ACHN (cell line): ENCODE results near the gene MLNR.

Experiments
- DNase-seq: peaks from one replicate; pipeline ENCODE4 v3.0.0-alpha.2; 2015
- in situ Hi-C: cut with HindIII; loops from 2 replicates; pipeline ENCODE4 v1.10.0; 2017; ENCODE audit warnings: low sequenced_read_pairs, low pct_ligation_motif_present, low pct_unique_long_range_greater_than_20kb

The MLNR gene

DNA sequence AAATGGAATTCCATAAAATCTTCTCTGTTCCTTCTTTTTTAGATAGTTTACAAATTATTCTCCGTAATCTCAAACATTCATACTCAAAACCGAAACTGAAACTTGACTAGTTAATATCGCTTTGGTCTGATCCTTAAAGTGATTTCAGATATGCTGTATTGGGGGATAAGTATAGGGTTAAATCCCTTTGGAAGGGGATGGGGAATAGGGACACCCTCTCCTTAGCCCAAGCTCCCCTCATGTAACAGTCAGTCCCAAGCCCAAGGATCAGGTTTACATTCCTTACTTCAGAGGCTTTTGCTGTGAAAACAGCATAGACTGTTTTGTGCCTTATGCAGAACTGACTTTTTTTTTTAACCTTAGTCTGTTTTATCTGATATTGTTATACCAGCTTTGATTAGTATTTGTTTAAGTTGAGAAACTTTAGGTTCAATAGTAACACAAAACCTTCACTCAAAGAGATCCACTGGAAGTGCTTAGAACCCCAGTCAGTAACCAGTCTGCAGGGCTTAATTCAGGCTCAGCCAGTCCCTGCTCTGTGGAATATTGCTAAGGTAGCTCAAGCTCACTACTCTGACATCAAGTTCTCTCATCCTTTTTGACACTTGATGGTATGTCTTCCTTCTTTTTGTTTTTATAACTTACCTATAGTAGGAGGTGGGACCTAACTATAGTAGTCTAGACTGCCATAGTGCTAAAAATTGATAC, 38.1 kb downstream of the MLNR start:
- no peak for DNase-seq

DNA sequence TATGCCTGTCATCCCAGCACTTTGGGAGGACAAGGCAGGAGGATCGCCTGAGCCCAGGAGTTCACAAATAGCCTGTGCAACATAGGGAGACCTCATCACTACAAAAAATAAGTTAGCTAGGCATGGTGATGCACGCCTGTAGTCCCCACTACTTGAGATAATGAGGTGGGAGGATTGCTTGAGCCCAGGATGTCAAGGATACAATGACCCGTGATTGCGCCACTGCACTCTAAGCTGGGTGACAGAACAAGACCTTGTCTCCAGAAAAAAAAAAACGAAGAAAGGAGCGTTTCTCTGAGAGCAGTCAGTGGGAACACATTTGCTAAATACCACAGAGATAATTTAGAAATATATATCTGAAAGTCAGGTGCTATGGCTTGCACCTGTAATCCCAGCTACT, 39.4 kb downstream of the MLNR start:
- no peak for DNase-seq
- in situ Hi-C loops, result no loop called here

More for the DNA sequence above, 38.1 kb downstream of the MLNR start:
- in situ Hi-C loops, result no loop called here

DNA sequence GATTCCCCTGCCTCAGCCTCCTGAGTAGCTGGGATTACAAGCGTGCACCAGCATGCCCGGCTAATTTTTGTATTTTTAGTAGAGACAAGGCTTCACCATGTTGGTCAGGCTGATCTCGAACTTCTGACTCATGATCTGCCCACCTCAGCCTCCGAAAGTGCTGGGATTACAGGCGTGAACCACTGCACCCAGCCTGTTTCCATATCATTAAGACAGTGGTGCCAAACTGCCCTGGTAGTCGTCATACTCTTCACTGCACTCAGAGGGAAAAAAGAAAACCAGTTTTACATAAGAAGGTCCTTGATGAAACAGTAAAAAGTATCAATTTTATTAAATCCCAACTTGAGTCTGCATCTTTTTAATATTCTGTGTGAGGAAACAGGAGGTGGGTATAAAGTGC, 42.5 kb downstream of the MLNR start:
- no peak for DNase-seq
- in situ Hi-C loops, result no loop called here

DNA sequence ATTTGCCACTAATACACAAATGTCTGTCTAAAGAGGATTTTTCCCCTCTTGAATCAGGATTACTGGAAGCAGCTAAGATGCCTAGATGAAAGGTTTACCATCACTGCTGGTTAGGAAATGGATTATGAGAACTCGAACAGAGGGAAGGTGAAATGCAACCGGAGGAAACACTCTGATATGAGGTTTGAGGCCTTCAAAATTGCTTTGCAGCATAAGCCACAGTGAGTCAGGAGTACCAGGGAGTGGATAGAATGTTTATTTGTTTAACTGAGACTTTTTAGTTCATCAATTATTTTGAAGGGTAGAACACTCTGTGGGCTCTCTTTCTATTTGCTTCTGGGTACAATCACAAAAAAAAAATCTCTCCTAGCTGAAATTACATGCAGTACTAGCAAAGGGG, 45.7 kb downstream of the MLNR start:
- in situ Hi-C loops, result no loop called here
- DNase-seq, result no peak

- no peak for DNase-seq
- in situ Hi-C loops, result no loop called here
Observed at GRCh38 chr13:49271264-49271663, 51.1 kb downstream of the MLNR start.
